Activated CD8-positive, alpha-beta T cell treated with anti-CD3 and anti-CD28 coated beads for 36 hours (primary cell): Measurements from ENCODE around the gene SNCAIP. TPM values are rescaled to one million over a fixed set of nuclear protein-coding genes. Genes with fewer than 3 reads are reported as not detected.

ENCODE experiments used
- ATAC-seq: fragments of 200-7000 bp; cut with Tn5 transposase; one replicate; pipeline ENCODE4 v1.10.0; 2021; ENCODE audit warnings: mild to moderate bottlenecking, moderate library complexity
- CTCF ChIA-PET: fragments of 350-600 bp; sonication (Branson Sonifier 250); formaldehyde crosslinking; loops from one replicate; lab custom pipeline; 2021; ENCODE audit warnings: antibody characterized with exemption; lab: Charles Lee
- POLR2A ChIA-PET: fragments of 350-600 bp; sonication (Branson Sonifier 250); formaldehyde crosslinking; loops from one replicate; lab custom pipeline; 2021; ENCODE audit warnings: antibody characterized with exemption; lab: Charles Lee
- DNase-seq: peaks from one replicate; pipeline ENCODE4 v3.0.0-alpha.2; 2020
- H3K27ac Mint-ChIP-seq: one replicate; pipeline ENCODE4 v1.8.0; 2021; ENCODE audit warnings: mild to moderate bottlenecking, mixed read lengths
- H3K27me3 Mint-ChIP-seq: one replicate; pipeline ENCODE4 v1.8.0; 2021; ENCODE audit warnings: mixed read lengths
- H3K36me3 Mint-ChIP-seq: one replicate; pipeline ENCODE4 v1.8.0; 2021; ENCODE audit warnings: low read depth, mixed read lengths
- H3K4me1 Mint-ChIP-seq: one replicate; pipeline ENCODE4 v1.8.0; 2021; ENCODE audit warnings: low read depth, mixed read lengths
- H3K4me3 Mint-ChIP-seq: one replicate; pipeline ENCODE4 v1.8.0; 2021; ENCODE audit warnings: mild to moderate bottlenecking, moderate library complexity, mixed read lengths
- H3K9me3 Mint-ChIP-seq: one replicate; pipeline ENCODE4 v1.8.0; 2021; ENCODE audit warnings: mixed read lengths
- CTCF ChIP-seq: fragments of 200-600 bp; IDR thresholded peaks from one replicate; pipeline ENCODE4 v1.8.0; 2022; ENCODE audit warnings: antibody characterized with exemption, mild to moderate bottlenecking
- intact Hi-C: fragments of 100-400 bp; cut with micrococcal nuclease; formaldehyde crosslinking; loops from one replicate; pipeline ENCODE4 v1.10.0; 2022
- total RNA-seq, 2 experiments: library from RNA; stranded (reverse); gene quantifications; one replicate each; pipeline ENCODE4 v1.2.3, GENCODE V29; 2021

SNCAIP gene
- total RNA-seq, 2 experiments from 2014 or later, result not detected

DNA sequence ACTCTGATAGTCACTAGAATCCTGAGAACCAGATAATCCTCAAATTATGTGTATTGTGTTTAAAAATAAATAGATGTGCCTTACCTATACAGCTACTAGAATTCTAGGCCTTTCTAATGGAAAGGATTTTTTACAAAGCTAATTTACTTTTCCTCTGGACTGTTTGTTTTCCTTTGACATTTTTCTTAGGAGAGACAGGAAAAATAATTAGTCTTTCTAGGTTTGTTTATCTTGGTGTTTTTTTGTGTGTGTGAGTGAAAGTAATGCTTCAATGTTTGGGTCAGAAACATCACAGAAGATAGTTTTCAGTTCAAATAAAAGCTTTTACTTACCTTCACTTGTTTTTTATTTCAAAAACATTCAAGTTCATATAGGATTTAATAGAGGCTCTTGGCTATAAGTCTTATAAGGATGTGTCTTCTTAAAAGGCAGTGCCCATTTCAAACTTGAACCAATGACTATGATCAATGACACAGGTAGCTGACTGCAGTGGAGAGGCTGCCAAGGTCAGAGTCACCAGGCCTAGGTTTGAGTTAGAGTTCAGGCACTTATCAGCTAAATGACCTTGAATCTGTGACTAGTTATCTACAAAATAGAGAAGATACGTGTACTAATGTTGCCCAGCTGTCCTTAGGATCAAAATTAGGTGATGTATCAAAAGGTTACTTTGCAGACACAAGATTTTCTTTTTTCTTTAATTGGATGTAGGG is 92.8 kb downstream of the SNCAIP start:
- H3K9me3 Mint-ChIP-seq, result no peaks in the 10 kb centered on the region
- DNase-seq, result no peak
- ChIA-PET CTCF (interaction anchor here (0.9 kb wide), 1 partner anchor 10 kb away, joined by 3 read pairs; no protein-coding TSS in a partner anchor), POLR2A (no interaction called here)
- no peak for TF ChIP-seq CTCF
- H3K27me3 Mint-ChIP-seq, result no peaks in the 10 kb centered on the region
- intact Hi-C loops, result no loop called here
- no peaks in the 10 kb centered on the region for H3K4me1 Mint-ChIP-seq
- no peak for ATAC-seq
- no peaks in the 10 kb centered on the region for H3K36me3 Mint-ChIP-seq
- H3K27ac Mint-ChIP-seq, result no peak overlapping the region
- no peak overlapping the region for H3K4me3 Mint-ChIP-seq

GRCh38 chr5:122405751-122406150 is 93.7 kb downstream of the SNCAIP start:
- Mint-ChIP-seq H3K4me1 (no peaks in the 10 kb centered on the region), H3K36me3 (no peaks in the 10 kb centered on the region), H3K27me3 (no peaks in the 10 kb centered on the region), H3K27ac (no peak overlapping the region), H3K9me3 (no peaks in the 10 kb centered on the region), H3K4me3 (no peak overlapping the region)
- ATAC-seq, result no peak
- no peak for TF ChIP-seq CTCF
- POLR2A ChIA-PET, result no interaction called here
- CTCF ChIA-PET, result no interaction called here
- DNase-seq, result no peak
- intact Hi-C loops, result no loop called here

GRCh38 chr5:122406181-122406580 is 94.1 kb downstream of the SNCAIP start:
- no peak for DNase-seq
- Mint-ChIP-seq H3K27me3 (no peaks in the 10 kb centered on the region), H3K36me3 (no peaks in the 10 kb centered on the region), H3K27ac (no peak overlapping the region), H3K9me3 (no peaks in the 10 kb centered on the region), H3K4me1 (no peaks in the 10 kb centered on the region), H3K4me3 (no peak overlapping the region)
- ChIA-PET POLR2A (no interaction called here), CTCF (no interaction called here)
- no peak for ATAC-seq
- no peak for TF ChIP-seq CTCF
- intact Hi-C loops, result no loop called here

DNA sequence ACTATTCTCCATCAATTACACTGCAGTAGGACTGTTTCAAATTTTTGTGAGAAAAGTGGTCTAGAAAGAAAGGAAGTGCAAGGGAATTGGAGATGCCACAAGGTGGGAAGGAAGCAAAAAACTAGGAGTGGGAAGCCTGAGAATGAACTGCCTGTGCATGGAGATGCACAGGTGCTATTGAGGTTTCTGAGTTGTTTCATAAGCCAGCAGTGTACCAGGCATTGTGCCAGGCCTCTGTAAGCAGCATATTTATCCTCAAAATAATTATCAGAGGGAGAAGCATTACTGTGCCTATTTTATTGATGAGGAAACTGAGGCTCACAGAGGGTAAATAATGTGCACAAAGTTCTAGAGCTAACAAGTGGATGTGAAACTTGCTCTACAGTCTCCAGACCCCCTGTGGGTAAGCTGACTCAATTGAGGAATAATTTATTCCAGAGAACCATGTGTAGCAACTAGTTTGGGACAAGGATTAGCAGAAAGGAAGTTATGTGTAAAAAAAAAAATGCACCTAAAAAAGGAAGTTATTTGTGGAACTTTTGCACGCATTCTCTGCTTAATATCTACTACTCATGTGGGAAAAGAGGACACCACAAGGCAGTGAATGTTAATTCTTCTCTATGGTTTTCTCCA is 96.7 kb downstream of the SNCAIP start:
- CTCF ChIA-PET, result no interaction called here
- Mint-ChIP-seq H3K27me3 (peaks cover 2% of the 10 kb centered on the region), H3K36me3 (no peaks in the 10 kb centered on the region), H3K4me3 (no peak overlapping the region), H3K4me1 (no peaks in the 10 kb centered on the region), H3K27ac (no peak overlapping the region), H3K9me3 (no peaks in the 10 kb centered on the region)
- TF ChIP-seq CTCF, result no peak
- POLR2A ChIA-PET, result no interaction called here
- ATAC-seq, result no peak
- DNase-seq, result no peak
- intact Hi-C loops, result no loop called here

DNA sequence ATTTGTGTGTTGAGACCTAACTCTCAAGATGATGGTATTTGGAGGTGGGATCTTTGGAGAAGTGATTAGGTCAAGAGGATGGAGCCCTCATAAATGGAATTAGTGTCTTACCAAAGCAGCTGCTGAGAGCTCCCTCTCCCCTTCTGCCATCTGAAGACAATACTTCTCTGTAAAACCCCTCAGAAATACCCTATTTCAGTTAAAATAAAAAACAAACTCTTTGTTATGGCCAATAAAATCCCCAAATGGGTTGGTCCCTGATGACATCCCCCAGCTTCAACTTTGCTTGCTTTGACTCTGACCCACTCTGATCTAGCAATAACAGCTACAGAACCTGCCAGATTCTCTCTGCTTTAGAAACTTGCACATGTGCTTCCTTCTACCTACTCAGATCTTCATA is 100.9 kb downstream of the SNCAIP start:
- H3K36me3 Mint-ChIP-seq, result no peaks in the 10 kb centered on the region
- H3K9me3 Mint-ChIP-seq, result no peaks in the 10 kb centered on the region
- H3K4me1 Mint-ChIP-seq, result no peaks in the 10 kb centered on the region
- no peak for TF ChIP-seq CTCF
- ATAC-seq (no peak), DNase-seq (no peak)
- POLR2A ChIA-PET, result no interaction called here
- CTCF ChIA-PET, result no interaction called here
- intact Hi-C loops, result no loop called here
- H3K27me3 Mint-ChIP-seq, result peaks cover 7% of the 10 kb centered on the region
- no peak overlapping the region for H3K27ac Mint-ChIP-seq
- H3K4me3 Mint-ChIP-seq, result no peak overlapping the region
